ENCODE measurements around the gene HBA2. TPM values are rescaled to one million over a fixed set of nuclear protein-coding genes. Genes with fewer than 3 reads are reported as not detected.

The HBA2 gene
- total RNA-seq (2022; extraction: Qiagen RNA extraction) = 0.20 to 0.33 TPM in 2 of 5 replicates, not detected in the others

DNA sequence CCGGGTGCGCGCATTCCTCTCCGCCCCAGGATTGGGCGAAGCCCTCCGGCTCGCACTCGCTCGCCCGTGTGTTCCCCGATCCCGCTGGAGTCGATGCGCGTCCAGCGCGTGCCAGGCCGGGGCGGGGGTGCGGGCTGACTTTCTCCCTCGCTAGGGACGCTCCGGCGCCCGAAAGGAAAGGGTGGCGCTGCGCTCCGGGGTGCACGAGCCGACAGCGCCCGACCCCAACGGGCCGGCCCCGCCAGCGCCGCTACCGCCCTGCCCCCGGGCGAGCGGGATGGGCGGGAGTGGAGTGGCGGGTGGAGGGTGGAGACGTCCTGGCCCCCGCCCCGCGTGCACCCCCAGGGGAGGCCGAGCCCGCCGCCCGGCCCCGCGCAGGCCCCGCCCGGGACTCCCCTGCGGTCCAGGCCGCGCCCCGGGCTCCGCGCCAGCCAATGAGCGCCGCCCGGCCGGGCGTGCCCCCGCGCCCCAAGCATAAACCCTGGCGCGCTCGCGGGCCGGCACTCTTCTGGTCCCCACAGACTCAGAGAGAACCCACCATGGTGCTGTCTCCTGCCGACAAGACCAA, at the start of gene HBA2:
TSS of gene HBA2 (plus strand) at position 503 of the 568 bp plus-strand sequence. CDS start at position 540, 37 bp downstream.

DNA sequence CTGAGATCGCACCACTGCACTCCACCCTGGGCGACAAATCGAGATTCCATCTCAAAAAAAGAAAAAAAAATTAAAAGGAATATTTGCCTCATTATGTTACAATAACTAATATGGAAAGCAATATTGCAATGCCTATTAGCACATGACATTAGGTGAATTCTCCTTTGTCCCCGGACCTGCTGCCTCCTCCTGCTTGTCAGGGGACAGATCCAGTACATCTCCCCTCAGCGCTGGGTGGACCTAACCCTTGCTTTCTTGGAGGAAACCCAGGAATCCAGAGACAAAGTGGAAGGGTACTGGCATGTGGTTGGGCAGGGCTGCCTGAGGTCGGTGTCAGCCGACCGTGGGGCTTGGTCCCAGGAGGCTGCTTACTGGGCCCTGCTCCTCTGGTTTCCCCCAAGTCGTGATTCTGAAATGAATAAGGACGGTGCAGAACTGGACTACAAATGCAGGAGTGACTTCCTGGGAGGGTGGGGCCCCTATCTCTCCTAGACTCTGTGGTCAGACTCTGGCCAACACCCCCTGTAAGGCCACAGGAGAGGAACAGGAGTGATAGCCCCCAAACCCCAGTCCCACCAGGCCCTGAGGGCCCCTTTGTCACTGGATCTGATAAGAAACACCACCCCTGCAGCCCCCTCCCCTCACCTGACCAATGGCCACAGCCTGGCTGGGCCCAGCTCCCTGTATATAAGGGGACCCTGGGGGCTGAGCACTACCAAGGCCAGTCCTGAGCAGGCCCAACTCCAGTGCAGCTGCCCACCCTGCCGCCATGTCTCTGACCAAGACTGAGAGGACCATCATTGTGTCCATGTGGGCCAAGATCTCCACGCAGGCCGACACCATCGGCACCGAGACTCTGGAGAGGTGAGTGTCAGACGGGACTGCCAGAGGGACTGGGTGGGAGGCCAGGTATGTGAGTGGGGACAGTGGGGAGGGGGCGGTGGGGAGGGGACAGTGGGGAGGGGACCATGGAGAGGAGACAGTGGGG, 20.2 kb upstream of the HBA2 start, which contains the start of gene HBZ:
TSS of gene HBZ (plus strand) at position 504 of the 988 bp plus-strand sequence. CDS start at position 770, 266 bp downstream.

DNA sequence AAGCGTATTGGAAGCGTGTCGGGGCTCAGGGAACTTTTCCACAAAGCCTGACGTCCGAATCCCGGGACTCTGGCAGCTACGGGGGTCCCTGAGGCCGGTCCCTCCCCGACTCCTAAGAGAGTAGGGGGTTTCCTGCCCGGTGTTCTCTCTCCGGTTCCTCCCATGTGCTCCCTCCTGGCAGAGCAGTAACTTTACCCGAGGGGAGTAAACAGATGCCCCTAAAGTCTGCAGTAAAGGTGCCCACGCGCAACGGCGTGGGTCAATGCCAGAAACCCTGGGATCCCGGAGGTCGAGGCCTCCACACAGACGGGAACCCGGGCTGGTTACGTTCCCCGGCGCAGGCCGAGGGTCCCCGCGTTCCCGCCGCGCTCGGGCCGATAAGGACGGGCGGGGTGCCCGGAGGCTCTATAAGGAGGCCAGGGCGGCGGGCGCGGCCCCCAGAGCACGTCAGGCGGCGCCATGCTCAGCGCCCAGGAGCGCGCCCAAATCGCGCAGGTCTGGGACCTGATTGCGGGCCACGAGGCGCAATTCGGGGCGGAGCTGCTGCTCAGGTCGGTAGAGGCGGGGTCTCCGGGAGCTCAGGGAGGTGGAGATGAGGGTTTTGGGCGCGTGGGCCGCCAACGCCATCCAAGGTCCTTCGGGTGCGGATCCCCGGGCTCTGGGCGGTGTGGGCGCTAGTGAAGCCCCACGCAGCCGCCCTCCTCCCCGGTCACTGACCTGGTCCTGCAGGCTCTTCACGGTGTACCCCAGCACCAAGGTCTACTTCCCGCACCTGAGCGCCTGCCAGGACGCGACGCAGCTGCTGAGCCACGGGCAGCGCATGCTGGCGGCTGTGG, 6.9 kb upstream of the HBA2 start, which contains the start of gene HBM:
TSS of gene HBM (plus strand) at position 440 of the 836 bp plus-strand sequence. CDS start at position 460, 20 bp downstream.

GRCh38 chr16:176477-177382, 4.1 kb downstream of the HBA2 start, which contains the start of gene HBA1:
Gene HBA1, plus strand, starts transcription at chr16:176680. Its CDS starts 37 bp downstream, at chr16:176717.

GRCh38 chr16:180101-180675, 7.5 kb downstream of the HBA2 start, which contains the start of gene HBQ1:
Gene HBQ1, plus strand, starts transcription at chr16:180459. Its CDS starts 28 bp downstream, at chr16:180487.

Other genes starting within 250 kb of the HBA2 start
- gene POLR3K, start 119.3 kb upstream of the HBA2 start, total RNA-seq (2022; extraction: Qiagen RNA extraction) = 31.2 to 39.4 TPM (median 33.4 TPM) in 5 replicates
- 54.8 to 83.1 TPM (median 72.6 TPM) in 5 replicates for gene SNRNP25, start 119.0 kb upstream of the HBA2 start, total RNA-seq (2022; extraction: Qiagen RNA extraction)
- 20.5 to 30.0 TPM (median 27.7 TPM) in 5 replicates for gene RHBDF1, start 100.2 kb upstream of the HBA2 start, total RNA-seq (2022; extraction: Qiagen RNA extraction)
- 55.3 to 74.6 TPM (median 72.3 TPM) in 5 replicates for gene MPG, start 94.7 kb upstream of the HBA2 start, total RNA-seq (2022; extraction: Qiagen RNA extraction)
- 25.6 to 29.5 TPM (median 27.5 TPM) in 5 replicates for gene NPRL3, start 34.2 kb upstream of the HBA2 start, total RNA-seq (2022; extraction: Qiagen RNA extraction)
- 0.23 TPM in 1 of 5 replicates, not detected in the others for gene HBZ, start 20.2 kb upstream of the HBA2 start, total RNA-seq (2022; extraction: Qiagen RNA extraction)
- not detected in 5 replicates for gene HBM, start 6.9 kb upstream of the HBA2 start, total RNA-seq (2022; extraction: Qiagen RNA extraction)
- 1.2 to 2.3 TPM (median 1.8 TPM) in 5 replicates for gene HBA1, start 3.8 kb downstream of the HBA2 start, total RNA-seq (2022; extraction: Qiagen RNA extraction)
- 3.7 to 8.3 TPM (median 6.4 TPM) in 5 replicates for gene HBQ1, start 7.6 kb downstream of the HBA2 start, total RNA-seq (2022; extraction: Qiagen RNA extraction)
- 39.7 to 48.5 TPM (median 45.4 TPM) in 5 replicates for gene LUC7L, start 56.6 kb downstream of the HBA2 start, total RNA-seq (2022; extraction: Qiagen RNA extraction)
- 45.1 to 53.9 TPM (median 47.5 TPM) in 5 replicates for gene FAM234A, start 61.9 kb downstream of the HBA2 start, total RNA-seq (2022; extraction: Qiagen RNA extraction)
- gene RGS11, start 103.1 kb downstream of the HBA2 start, total RNA-seq (2022; extraction: Qiagen RNA extraction) = 3.5 to 5.0 TPM (median 4.4 TPM) in 5 replicates
- 2.1 to 3.7 TPM (median 3.2 TPM) in 5 replicates for gene ARHGDIG, start 107.7 kb downstream of the HBA2 start, total RNA-seq (2022; extraction: Qiagen RNA extraction)
- gene PDIA2, start 110.3 kb downstream of the HBA2 start, total RNA-seq (2022; extraction: Qiagen RNA extraction) = 0.48 to 0.86 TPM (median 0.68 TPM) in 5 replicates
- gene AXIN1, start 179.8 kb downstream of the HBA2 start, total RNA-seq (2022; extraction: Qiagen RNA extraction) = 27.8 to 33.2 TPM (median 30.5 TPM) in 5 replicates
- gene MRPL28, start 197.7 kb downstream of the HBA2 start, total RNA-seq (2022; extraction: Qiagen RNA extraction) = 119 to 133 TPM (median 126 TPM) in 5 replicates
- gene PGAP6, start 209.1 kb downstream of the HBA2 start, total RNA-seq (2022; extraction: Qiagen RNA extraction) = 29.5 to 37.7 TPM (median 32.3 TPM) in 5 replicates
- 259 to 426 TPM (median 418 TPM) in 5 replicates for gene NME4, start 224.3 kb downstream of the HBA2 start, total RNA-seq (2022; extraction: Qiagen RNA extraction)
- 22.5 to 29.1 TPM (median 26.7 TPM) in 5 replicates for gene DECR2, start 229.0 kb downstream of the HBA2 start, total RNA-seq (2022; extraction: Qiagen RNA extraction)

Measured in A549 treated with Hydrocortisone at 1 μM for 4 hours (cell line).